ENCODE measurements around the gene BCAS3.

DNA sequence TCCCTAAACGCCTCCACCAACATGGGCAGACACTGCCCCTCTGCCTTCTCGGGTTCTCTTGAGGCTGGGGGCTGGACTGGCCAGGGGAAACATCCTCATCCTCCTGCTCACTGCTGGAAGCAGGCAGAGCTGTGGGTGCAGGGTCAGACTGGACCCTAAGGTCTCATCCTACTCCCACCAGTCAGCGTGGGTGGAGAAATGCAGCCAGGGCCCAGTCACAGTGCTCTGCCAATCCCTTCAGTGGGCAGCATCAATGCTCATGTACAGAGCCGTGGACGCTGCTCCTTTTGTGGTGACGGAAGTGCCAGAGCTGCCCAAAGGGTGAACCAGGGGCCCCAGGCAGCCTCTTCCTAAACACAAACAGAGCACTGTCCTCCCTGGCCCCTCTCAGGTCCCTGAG lies 708.6 kb downstream of the BCAS3 start:
- TF ChIP-seq MAX (IDR thresholded peaks at IDR 0.05) (no peak), POLR2A (IDR thresholded peaks at IDR 0.05; ENCODE audit: borderline replicate concordance, extremely low read depth, insufficient read depth, insufficient read length) (no peak), CTCF (IDR thresholded peaks at IDR 0.05 in 2 of 3, conservative IDR thresholded peaks at IDR 0.05 in 1 of 3; ENCODE audit: borderline replicate concordance in 1 of 3, insufficient read depth in 1 of 3, low read depth in 2 of 3, low read length in 2 of 3) (no peak), SP1 (IDR thresholded peaks at IDR 0.05; ENCODE audit: low read depth) (no peak), JUND (IDR thresholded peaks at IDR 0.05) (no peak), POLR2AphosphoS5 (IDR thresholded peaks at IDR 0.05; ENCODE audit: low read depth, low read length) (no peak), ATF3 (IDR thresholded peaks at IDR 0.05) (no peak)

Measured in HCT116 (cell line).